Lower lobe of right lung (tissue), 2 donors: ENCODE measurements around the gene SLC25A40. TPM values are rescaled to one million over a fixed set of nuclear protein-coding genes. Genes with fewer than 3 reads are reported as not detected.

ENCODE experiments used
- ATAC-seq, 2 donors: fragments of 200-7000 bp; cut with Tn5 transposase; one replicate each; pipeline ENCODE4 v1.9.1; 2020 to 2022; ENCODE audit warnings: mild to moderate bottlenecking in 2 of 2, moderate library complexity in 2 of 2
- DNase-seq: peaks from one replicate; pipeline ENCODE4 v3.0.0-alpha.2; 2020
- H3K27ac ChIP-seq: fragments of 200-600 bp; one replicate; pipeline ENCODE4 v1.8.0; 2022
- H3K27me3 ChIP-seq: fragments of 200-600 bp; one replicate; pipeline ENCODE4 v1.8.0; 2022; ENCODE audit warnings: low read depth
- H3K36me3 ChIP-seq: fragments of 200-600 bp; one replicate; pipeline ENCODE4 v1.8.0; 2022; ENCODE audit warnings: mild to moderate bottlenecking
- H3K4me1 ChIP-seq: fragments of 200-600 bp; one replicate; pipeline ENCODE4 v1.8.0; 2022
- H3K4me3 ChIP-seq: fragments of 200-600 bp; one replicate; pipeline ENCODE4 v1.8.0; 2022; ENCODE audit warnings: mild to moderate bottlenecking
- H3K9me3 ChIP-seq: fragments of 200-600 bp; one replicate; pipeline ENCODE4 v1.8.0; 2022
- intact Hi-C: fragments of 100-400 bp; cut with DNase I; formaldehyde crosslinking; loops from one replicate; pipeline ENCODE4 v1.11.0; 2022
- total RNA-seq: library from RNA; stranded (reverse); fragmentation: NEBNext Ultra II Directional; extraction: Animal tissue kit (Norgen Biotek cat#: 25700); gene quantifications from one replicate; pipeline ENCODE4 v1.2.1, GENCODE V29; 2021
- TF ChIP-seq, protein P1 (sequence below): fragments of 200-600 bp; IDR thresholded peaks from one replicate; pipeline ENCODE4 v1.8.0; 2022; ENCODE audit warnings: antibody characterized with exemption, mild to moderate bottlenecking
- donor health status: DM: no; HTN: yes; CAD: no; lungs with severe emphysema.

SLC25A40 gene
- total RNA-seq, 1 donor from 2014 or later = 29.2 TPM

DNA sequence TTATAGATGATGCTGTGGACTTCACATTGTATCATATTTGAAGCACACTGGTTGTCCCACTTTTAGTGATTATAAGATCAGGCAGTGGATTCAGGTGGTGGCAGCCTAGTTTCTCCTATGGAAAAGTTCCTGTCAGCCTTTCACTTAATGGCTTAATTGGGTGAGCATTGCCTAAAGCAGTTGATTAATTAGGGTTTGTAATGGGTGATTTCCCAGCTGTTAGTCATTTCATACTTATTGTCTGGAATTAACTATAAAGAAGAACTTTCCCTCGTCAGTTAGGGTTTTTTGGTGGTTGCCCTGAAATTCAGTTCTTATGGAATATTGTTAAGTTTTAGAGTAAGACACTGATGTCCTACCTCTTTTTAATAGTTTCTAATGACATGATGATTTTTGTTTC lies 78.8 kb downstream of the SLC25A40 start:
- H3K9me3 ChIP-seq = no peaks in the 10 kb centered on the region
- intact Hi-C loops = no loop called here
- TF ChIP-seq, protein P1, sequence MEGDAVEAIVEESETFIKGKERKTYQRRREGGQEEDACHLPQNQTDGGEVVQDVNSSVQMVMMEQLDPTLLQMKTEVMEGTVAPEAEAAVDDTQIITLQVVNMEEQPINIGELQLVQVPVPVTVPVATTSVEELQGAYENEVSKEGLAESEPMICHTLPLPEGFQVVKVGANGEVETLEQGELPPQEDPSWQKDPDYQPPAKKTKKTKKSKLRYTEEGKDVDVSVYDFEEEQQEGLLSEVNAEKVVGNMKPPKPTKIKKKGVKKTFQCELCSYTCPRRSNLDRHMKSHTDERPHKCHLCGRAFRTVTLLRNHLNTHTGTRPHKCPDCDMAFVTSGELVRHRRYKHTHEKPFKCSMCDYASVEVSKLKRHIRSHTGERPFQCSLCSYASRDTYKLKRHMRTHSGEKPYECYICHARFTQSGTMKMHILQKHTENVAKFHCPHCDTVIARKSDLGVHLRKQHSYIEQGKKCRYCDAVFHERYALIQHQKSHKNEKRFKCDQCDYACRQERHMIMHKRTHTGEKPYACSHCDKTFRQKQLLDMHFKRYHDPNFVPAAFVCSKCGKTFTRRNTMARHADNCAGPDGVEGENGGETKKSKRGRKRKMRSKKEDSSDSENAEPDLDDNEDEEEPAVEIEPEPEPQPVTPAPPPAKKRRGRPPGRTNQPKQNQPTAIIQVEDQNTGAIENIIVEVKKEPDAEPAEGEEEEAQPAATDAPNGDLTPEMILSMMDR = no peak

DNA sequence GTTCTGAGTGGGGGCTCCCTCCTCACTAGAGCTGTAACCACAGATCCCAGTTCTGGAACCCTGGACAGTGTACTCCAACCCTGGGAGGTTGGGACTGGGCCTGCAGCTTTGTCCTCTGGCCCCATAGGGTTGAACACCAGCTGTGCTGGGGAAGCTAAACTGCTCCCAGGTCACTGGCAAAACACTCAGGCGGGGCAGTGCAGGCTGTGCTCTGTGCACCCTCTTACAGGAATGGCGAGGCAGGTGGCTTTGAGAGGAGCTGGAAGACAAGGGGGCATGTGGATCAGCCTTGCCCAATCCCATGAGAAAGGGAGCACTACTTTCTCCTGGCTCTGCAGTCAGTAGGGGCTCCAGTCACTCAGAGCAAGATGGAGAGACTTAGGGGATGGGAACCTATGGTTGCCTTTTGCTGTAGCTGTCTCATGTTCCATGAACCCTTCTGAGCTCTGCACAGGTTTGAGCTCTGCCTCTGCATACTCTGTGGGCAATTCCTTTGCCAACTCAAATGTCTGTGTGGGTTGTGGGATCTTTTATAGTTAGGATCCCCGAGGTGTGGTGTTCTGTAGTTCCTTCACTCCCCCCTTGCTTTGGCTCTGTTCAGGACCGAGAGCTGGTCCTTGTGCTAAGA lies 90.7 kb downstream of the SLC25A40 start:
- Histone ChIP-seq H3K27me3 (no peaks in the 10 kb centered on the region), H3K9me3 (no peaks in the 10 kb centered on the region), H3K36me3 (no peaks in the 10 kb centered on the region), H3K4me3 (no peak overlapping the region), H3K4me1 (no peaks in the 10 kb centered on the region), H3K27ac (no peak overlapping the region)
- TF ChIP-seq, protein P1 = no peak
- DNase-seq = no peak
- peak in 1 of 2 donors; percentile 17 for ATAC-seq
- intact Hi-C loops = no loop called here

More for the DNA sequence above, 78.8 kb downstream of the SLC25A40 start:
- no peaks in the 10 kb centered on the region for H3K27me3 ChIP-seq
- no peaks in the 10 kb centered on the region for H3K36me3 ChIP-seq
- no peak overlapping the region for H3K27ac ChIP-seq
- no peak overlapping the region for H3K4me3 ChIP-seq
- H3K4me1 ChIP-seq = no peaks in the 10 kb centered on the region
- ATAC-seq (no peak), DNase-seq (no peak)

DNA sequence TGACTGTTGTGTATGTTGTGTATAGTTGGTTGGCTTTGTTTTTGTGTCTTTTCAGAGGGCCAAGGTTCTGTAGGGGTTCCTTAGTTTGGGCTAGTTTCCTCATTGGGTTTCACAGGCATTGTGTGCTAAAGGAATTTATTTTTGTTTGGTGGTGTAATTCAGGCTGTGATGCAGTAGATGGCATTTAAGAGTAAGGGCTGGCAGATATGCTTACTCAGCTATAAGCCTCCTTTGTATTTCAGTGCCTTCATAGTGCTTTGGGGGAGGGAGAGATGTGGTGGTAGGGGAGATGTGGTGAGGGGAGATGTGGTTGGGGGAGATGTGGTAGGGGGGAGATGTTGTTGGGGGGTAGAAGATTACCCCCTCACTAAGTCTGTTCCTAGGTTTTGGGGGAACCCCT lies 91.7 kb downstream of the SLC25A40 start:
- Histone ChIP-seq H3K27me3 (no peaks in the 10 kb centered on the region), H3K27ac (no peak overlapping the region), H3K9me3 (no peaks in the 10 kb centered on the region), H3K4me1 (no peaks in the 10 kb centered on the region), H3K36me3 (no peaks in the 10 kb centered on the region), H3K4me3 (no peak overlapping the region)
- ATAC-seq (no peak), DNase-seq (no peak)
- intact Hi-C loops = no loop called here
- TF ChIP-seq, protein P1 = no peak

Other genes starting within 250 kb of the SLC25A40 start
- gene RUNDC3B, start 248.0 kb downstream of the SLC25A40 start, total RNA-seq = 1.2 TPM
- 11.5 TPM for gene DBF4, start 133 bp upstream of the SLC25A40 start, total RNA-seq
- gene ADAM22, start 57.9 kb upstream of the SLC25A40 start, total RNA-seq = 2.7 TPM